ENCODE data around the gene TECPR2. TPM values are rescaled to one million over a fixed set of nuclear protein-coding genes. Genes with fewer than 3 reads are reported as not detected.

Gene TECPR2
- total RNA-seq, 6 donors from 2014 or later, result 16.3 to 71.2 (median 24.6) TPM

DNA sequence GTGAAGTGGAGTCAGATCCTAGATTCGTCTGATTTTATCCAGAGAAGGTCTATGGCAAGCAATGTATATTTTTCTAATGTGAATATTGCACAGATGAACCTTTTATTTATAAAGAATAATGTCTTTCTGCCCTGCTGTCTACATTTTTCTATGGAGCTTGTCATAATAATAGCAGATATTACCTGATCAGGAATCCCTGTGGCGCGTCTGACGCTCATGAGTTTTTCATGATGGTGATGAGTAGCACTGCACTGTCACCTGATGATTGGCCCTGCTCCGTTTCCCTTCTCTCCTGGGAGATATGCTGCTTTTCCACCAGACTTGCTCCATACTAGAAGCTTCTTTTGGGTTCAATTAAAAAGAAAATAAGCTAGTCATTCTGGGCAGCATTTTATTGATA, 20.5 kb upstream of the TECPR2 start:
- ATAC-seq (ENCODE audit: low FRiP score in 2 of 2) (no peak), DNase-seq (no peak)
- Histone ChIP-seq H3K36me3 (peaks cover 8 to 88% (median 68%) of the 10 kb centered on the region in 4 donors), H3K4me3 (no peak overlapping the region), H3K27ac (no peak overlapping the region), H3K4me1 (no peaks in the 10 kb centered on the region), H3K27me3 (no peaks in the 10 kb centered on the region), H3K9me3 (no peaks in the 10 kb centered on the region)
- 92 to 94% methylated on average over 5 of the region's 5 CpGs for WGBS, 2 donors
- TF ChIP-seq, protein P1, sequence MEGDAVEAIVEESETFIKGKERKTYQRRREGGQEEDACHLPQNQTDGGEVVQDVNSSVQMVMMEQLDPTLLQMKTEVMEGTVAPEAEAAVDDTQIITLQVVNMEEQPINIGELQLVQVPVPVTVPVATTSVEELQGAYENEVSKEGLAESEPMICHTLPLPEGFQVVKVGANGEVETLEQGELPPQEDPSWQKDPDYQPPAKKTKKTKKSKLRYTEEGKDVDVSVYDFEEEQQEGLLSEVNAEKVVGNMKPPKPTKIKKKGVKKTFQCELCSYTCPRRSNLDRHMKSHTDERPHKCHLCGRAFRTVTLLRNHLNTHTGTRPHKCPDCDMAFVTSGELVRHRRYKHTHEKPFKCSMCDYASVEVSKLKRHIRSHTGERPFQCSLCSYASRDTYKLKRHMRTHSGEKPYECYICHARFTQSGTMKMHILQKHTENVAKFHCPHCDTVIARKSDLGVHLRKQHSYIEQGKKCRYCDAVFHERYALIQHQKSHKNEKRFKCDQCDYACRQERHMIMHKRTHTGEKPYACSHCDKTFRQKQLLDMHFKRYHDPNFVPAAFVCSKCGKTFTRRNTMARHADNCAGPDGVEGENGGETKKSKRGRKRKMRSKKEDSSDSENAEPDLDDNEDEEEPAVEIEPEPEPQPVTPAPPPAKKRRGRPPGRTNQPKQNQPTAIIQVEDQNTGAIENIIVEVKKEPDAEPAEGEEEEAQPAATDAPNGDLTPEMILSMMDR (IDR thresholded peaks at IDR 0.05), result no peak
- no peak for TF ChIP-seq EP300 (IDR thresholded peaks at IDR 0.05)
- TF ChIP-seq POLR2AphosphoS5 (IDR thresholded peaks at IDR 0.05), result no peak
- no peak for TF ChIP-seq POLR2A (IDR thresholded peaks at IDR 0.05)

DNA sequence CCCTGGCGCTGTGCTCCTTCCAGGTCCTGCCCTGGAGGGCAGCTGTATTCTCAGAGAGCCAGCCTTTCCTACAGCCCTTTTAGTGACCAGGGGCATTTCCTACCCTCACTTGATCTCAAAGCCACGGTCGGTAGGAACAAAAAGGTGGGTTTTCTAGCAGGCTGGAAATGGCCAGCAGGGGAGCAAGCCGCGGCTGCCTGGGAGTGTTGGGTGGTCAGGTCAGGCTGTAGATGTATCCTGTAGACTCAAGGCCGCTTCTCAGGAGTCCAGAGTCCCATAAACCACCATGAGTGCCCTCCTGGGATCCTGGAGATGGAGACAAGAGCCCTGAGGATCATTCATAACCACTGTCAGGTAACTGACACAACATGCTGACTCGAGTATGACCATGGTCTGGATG, 18.7 kb upstream of the TECPR2 start:
- H3K4me3 ChIP-seq, result no peak overlapping the region
- no peak overlapping the region for H3K27ac ChIP-seq
- TF ChIP-seq, protein P1 (IDR thresholded peaks at IDR 0.05), result no peak
- TF ChIP-seq POLR2AphosphoS5 (IDR thresholded peaks at IDR 0.05) (no peak), EP300 (IDR thresholded peaks at IDR 0.05) (no peak), POLR2A (IDR thresholded peaks at IDR 0.05) (no peak)
- DNase-seq (no peak), ATAC-seq (ENCODE audit: low FRiP score in 2 of 2) (no peak)
- H3K27me3 ChIP-seq, result no peaks in the 10 kb centered on the region
- no peaks in the 10 kb centered on the region for H3K4me1 ChIP-seq
- WGBS, 2 donors, result 94 to 98% methylated on average over 6 to 7 of the region's 7 CpGs
- no peaks in the 10 kb centered on the region for H3K9me3 ChIP-seq
- H3K36me3 ChIP-seq, result peaks cover 11 to 95% (median 74%) of the 10 kb centered on the region in 4 donors

DNA sequence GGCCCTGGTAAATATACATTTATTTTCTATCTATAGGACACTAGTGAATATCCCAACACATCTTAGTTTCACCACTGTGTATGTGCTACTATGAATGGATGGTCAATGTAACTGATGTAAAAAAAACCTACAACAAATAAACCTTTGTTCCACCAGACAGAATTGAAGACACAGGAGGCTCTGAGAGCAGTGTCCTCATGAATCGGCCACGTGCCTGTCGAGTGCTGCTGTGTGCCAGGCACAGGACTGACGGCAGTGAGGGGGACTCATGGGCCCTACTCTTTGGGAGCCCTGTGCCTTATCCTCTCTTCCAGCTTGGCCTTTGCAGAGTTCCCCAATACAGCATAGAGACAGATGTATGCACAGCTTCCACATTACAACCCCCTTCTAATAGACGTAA, 18.3 kb upstream of the TECPR2 start:
- 89 to 99% methylated on average over 5 of the region's 5 CpGs for WGBS, 2 donors

DNA sequence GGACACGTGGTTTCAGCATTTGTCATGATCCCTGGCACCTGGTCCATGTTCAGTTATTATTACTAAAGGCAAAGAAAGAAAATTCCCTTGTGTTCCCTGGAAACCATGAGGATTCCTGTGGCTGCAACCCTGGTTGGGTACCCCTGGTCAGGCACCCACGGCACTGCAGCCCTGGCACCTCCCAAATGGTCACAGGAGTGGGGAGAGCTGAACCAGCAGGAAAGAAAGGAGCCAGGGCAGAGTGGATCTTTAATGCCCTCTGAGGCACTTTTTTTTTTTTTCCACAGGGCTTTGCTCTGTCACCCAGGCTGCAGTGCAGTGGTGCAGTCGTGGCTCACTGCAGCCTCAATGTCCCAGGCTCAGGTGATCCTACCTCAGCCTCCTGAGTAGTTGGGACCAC, 17.5 kb upstream of the TECPR2 start:
- H3K4me1 ChIP-seq, result no peaks in the 10 kb centered on the region
- peaks cover 13 to 99% (median 69%) of the 10 kb centered on the region in 4 donors for H3K36me3 ChIP-seq
- TF ChIP-seq POLR2A (IDR thresholded peaks at IDR 0.05), result no peak
- TF ChIP-seq POLR2AphosphoS5 (IDR thresholded peaks at IDR 0.05), result no peak
- TF ChIP-seq EP300 (IDR thresholded peaks at IDR 0.05), result no peak
- TF ChIP-seq, protein P1 (IDR thresholded peaks at IDR 0.05), result no peak
- 83 to 87% methylated on average over 3 of the region's 3 CpGs for WGBS, 2 donors
- no peaks in the 10 kb centered on the region for H3K9me3 ChIP-seq
- no peaks in the 10 kb centered on the region for H3K27me3 ChIP-seq
- DNase-seq, result no peak
- no peak for ATAC-seq (ENCODE audit: low FRiP score in 2 of 2)
- H3K27ac ChIP-seq, result no peak overlapping the region
- H3K4me3 ChIP-seq, result no peak overlapping the region

More for the DNA sequence above, 18.3 kb upstream of the TECPR2 start:
- TF ChIP-seq EP300 (IDR thresholded peaks at IDR 0.05) (no peak), POLR2A (IDR thresholded peaks at IDR 0.05) (no peak), POLR2AphosphoS5 (IDR thresholded peaks at IDR 0.05) (no peak)
- TF ChIP-seq, protein P1 (IDR thresholded peaks at IDR 0.05), result no peak
- no peaks in the 10 kb centered on the region for H3K4me1 ChIP-seq
- peaks cover 13 to 95% (median 71%) of the 10 kb centered on the region in 4 donors for H3K36me3 ChIP-seq
- no peak overlapping the region for H3K4me3 ChIP-seq
- no peak for DNase-seq
- H3K27ac ChIP-seq, result no peak overlapping the region
- no peaks in the 10 kb centered on the region for H3K27me3 ChIP-seq
- ATAC-seq (ENCODE audit: low FRiP score in 2 of 2), result no peak
- no peaks in the 10 kb centered on the region for H3K9me3 ChIP-seq

DNA sequence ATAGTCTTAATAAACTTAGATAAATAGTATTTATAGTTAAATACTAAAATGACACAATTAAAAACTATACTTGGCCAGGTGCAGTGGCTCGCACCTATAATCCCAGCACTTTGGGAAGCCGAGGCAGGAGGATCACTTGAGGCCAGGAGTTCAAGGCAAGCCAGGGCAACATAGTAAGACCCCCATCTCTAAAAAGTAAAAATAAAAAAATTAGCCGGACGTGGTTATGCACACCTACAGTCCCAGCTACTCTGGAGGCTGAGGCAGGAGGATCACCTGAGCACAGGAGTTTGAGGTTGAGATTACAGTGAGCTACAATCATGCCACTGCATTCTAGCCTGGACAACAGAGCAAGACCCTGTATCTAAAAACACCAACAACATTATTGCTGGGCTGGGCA, 16.1 kb upstream of the TECPR2 start:
- Histone ChIP-seq H3K27ac (no peak overlapping the region), H3K9me3 (no peaks in the 10 kb centered on the region), H3K4me1 (peaks cover 0 to 12% (median 8%) of the 10 kb centered on the region in 4 donors), H3K27me3 (no peaks in the 10 kb centered on the region), H3K4me3 (no peak overlapping the region), H3K36me3 (peaks cover 13 to 86% (median 65%) of the 10 kb centered on the region in 4 donors)
- WGBS, 2 donors, result 95 to 98% methylated on average over 4 of the region's 4 CpGs
- TF ChIP-seq, protein P1 (IDR thresholded peaks at IDR 0.05), result no peak
- TF ChIP-seq EP300 (IDR thresholded peaks at IDR 0.05), result no peak
- no peak for DNase-seq
- ATAC-seq (ENCODE audit: low FRiP score in 2 of 2), result no peak
